ENCODE results near the gene CCDC50. TPM values are rescaled to one million over a fixed set of nuclear protein-coding genes. Genes with fewer than 3 reads are reported as not detected.

Gene CCDC50
- total RNA-seq, 4 donors from 2014 or later, result 93.3 to 182 (median 125) TPM

DNA sequence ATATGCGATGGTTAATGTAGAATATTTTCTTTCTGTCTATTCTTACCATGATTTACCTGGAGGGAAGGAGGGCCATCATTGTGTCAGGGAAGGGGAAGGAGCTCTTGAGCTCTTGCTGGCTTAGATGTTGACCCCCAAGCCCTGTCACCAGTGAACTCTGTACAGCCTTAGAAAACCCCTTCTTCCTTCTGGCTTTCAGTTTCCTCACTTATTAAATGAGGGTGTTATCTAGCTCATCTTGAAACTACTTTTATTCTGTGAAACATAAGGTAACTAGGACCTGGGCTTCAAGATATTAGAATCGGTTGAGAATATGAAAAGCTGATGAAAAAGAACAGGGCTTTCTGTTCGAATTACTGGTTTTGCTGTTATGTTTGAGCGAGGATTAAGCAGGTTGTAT is 26.2 kb downstream of the CCDC50 start:
- ATAC-seq (ENCODE audit: low FRiP score) (no peak), DNase-seq (ENCODE audit: low spot score) (no peak)
- TF ChIP-seq, protein P1, sequence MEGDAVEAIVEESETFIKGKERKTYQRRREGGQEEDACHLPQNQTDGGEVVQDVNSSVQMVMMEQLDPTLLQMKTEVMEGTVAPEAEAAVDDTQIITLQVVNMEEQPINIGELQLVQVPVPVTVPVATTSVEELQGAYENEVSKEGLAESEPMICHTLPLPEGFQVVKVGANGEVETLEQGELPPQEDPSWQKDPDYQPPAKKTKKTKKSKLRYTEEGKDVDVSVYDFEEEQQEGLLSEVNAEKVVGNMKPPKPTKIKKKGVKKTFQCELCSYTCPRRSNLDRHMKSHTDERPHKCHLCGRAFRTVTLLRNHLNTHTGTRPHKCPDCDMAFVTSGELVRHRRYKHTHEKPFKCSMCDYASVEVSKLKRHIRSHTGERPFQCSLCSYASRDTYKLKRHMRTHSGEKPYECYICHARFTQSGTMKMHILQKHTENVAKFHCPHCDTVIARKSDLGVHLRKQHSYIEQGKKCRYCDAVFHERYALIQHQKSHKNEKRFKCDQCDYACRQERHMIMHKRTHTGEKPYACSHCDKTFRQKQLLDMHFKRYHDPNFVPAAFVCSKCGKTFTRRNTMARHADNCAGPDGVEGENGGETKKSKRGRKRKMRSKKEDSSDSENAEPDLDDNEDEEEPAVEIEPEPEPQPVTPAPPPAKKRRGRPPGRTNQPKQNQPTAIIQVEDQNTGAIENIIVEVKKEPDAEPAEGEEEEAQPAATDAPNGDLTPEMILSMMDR (IDR thresholded peaks at IDR 0.05), result no peak

DNA sequence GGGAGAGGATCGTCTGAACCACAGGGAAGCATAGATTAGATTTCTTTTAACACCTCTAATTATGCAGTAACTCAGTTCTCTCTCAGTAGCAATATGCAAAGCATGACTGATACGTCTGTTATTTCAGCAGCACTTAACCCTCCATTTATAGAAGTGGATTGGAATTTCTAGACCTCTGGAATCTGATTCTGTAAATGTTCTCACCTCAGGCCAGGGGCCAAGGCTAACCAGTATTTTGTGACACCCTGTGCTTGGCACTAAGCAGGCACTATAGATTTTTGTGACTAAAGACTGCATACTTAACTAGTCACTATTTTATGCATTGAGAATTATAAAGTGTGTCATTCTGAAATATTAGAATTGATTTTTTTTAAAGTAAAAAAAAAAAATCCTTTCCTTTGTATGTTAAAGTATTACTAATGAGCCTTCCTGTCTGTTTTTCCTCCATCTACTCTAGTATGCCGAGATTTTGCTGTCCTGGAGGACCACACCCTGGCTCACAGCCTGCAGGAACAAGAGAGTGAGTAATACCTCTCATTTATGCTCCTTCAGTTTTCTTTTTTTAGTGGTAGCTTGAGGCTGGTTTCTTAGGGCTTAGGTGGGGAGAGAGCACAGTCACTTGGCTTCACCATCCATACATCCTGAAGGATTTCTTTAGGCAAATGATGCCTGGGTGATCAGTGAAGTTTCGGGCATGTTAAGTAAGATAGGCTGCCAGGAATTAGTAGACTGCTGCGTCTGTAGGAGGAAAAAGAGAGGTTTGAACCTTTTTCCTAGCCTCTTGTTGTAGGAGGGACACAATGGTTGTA is 27.6 kb downstream of the CCDC50 start:
- ATAC-seq (ENCODE audit: low FRiP score), result peak; percentile 75
- no peak for DNase-seq (ENCODE audit: low spot score)
- TF ChIP-seq, protein P1 (IDR thresholded peaks at IDR 0.05), result no peak

DNA sequence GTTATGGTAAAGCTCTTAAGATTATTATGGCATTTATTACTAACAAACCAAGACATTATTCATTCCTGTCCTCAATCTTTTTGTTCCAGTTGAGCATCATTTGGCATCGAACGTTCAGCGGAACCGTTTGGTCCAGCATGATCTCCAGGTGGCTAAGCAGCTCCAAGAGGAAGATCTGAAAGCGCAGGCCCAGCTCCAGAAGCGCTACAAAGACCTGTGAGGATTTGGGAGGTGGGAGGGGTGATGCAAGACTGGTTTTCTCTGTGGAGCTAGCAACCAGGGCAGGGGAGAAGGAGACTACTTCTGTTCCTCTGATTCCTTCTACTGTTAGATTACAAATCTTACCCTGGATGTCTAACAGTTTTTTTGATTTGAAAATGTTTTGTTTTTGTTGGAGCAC is 28.7 kb downstream of the CCDC50 start:
- DNase-seq (ENCODE audit: low spot score) (no peak), ATAC-seq (ENCODE audit: low FRiP score) (no peak)
- TF ChIP-seq, protein P1 (IDR thresholded peaks at IDR 0.05), result no peak

DNA sequence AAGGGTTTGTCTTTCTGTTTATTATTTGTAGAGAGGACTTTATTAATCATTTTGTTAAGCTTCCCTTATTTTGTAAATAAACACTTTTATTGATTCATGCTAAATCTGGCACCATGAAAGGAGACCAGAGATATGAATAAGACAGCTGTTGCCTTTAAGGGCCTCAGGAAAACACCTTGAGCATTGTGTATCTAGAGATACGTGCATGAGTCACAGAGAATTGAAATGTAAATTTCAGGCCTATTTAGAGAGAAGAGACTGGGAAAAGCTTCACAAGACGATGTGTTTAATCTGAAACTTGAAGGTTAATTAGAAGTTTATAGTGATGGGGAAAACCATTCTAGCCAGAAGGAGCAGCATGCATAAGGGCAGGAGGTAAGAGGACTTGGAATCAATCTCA is 29.7 kb downstream of the CCDC50 start:
- DNase-seq (ENCODE audit: low spot score), result no peak
- no peak for ATAC-seq (ENCODE audit: low FRiP score)
- TF ChIP-seq, protein P1 (IDR thresholded peaks at IDR 0.05), result no peak

DNA sequence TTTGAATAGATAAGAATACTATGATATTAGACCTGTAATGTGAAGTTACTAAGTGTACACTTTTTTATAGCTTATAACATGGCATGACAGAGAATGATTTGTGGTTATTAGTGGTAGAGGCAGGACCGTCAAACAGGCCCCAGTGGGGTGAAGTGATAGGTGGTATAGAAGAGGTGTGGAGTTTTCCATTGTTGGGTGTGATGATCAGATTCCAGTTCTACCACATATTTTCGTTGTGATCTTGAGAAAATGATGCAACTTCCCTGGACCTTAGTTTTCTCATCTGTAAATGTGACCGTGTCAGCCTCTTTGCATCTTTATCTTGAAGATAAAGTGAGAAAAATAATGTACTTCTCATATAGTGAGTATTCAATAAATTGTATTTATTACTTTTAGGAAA is 31.4 kb downstream of the CCDC50 start:
- TF ChIP-seq, protein P1 (IDR thresholded peaks at IDR 0.05), result no peak
- ATAC-seq (ENCODE audit: low FRiP score) (no peak), DNase-seq (ENCODE audit: low spot score) (no peak)

DNA sequence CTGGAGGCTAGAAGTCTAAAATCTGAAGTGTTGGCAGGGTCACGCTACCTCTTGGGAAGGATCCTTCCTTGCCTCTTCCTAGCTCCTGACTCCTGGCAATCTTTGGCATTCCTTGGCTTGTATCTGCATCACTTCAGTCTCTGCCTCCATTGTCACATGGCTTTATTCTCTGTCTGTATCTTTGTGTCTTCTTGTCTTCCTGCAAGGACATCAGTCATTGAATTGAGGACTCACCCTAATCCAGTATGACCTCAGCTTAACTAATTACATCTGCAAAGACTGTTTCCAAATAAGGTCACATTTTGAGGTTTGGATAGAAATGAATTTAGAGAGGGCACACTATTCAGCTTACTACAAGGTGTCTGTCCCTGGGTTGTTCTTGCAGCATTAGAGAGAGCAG is 32.3 kb downstream of the CCDC50 start:
- TF ChIP-seq, protein P1 (IDR thresholded peaks at IDR 0.05), result no peak
- DNase-seq (ENCODE audit: low spot score) (no peak), ATAC-seq (ENCODE audit: low FRiP score) (no peak)

DNA sequence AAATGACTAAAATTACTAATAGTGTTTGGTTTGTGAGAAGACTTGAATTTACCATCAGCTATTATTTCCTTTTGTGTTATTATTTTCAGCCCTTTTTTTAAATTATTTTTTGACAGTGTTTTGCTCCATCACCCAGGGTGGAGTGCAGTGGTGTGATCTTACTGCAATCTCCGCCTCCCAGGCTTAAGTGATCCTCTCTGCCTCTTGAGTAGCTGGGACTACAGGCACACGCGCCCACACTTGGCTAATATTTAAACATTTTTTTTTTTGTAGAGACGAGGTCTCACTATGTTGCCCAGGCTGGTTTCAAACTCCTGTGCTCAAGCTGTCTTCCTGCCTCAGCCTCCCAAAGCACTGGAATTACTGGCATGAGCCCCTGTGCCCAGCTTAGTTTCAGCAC is 32.8 kb downstream of the CCDC50 start:
- TF ChIP-seq, protein P1 (IDR thresholded peaks at IDR 0.05), result no peak
- no peak for ATAC-seq (ENCODE audit: low FRiP score)

More for the DNA sequence above, 32.8 kb downstream of the CCDC50 start:
- no peak for DNase-seq (ENCODE audit: low spot score)
